GM12891 (cell line): ENCODE results near the gene SOX11.

Source experiments
- POLR2A ChIP-seq: IDR thresholded peaks from 2 replicates; pipeline ENCODE4 v1.6.1; 2011; ENCODE audit warnings: low read depth, low read length, control low read depth
- POLR2AphosphoS5 ChIP-seq: IDR thresholded peaks from 2 replicates; pipeline ENCODE4 v1.6.1; 2011; ENCODE audit warnings: low read depth, low read length, control low read depth
- TAF1 ChIP-seq: IDR thresholded peaks from 2 replicates; pipeline ENCODE4 v1.6.1; 2011; ENCODE audit warnings: low read depth, low read length, control low read depth

- TF ChIP-seq POLR2AphosphoS5 (no peak), POLR2A (no peak), TAF1 (no peak)
Observed at GRCh38 chr2:5723791-5724735, 31.9 kb downstream of the SOX11 start.
